K562 (cell line): ENCODE results near the gene MBNL1. TPM values are rescaled to one million over a fixed set of nuclear protein-coding genes. Genes with fewer than 3 reads are reported as not detected.

ENCODE experiments used
- BACH1 ChIP-seq: fragments of 200-800 bp; sonication (Bioruptor generic); IDR thresholded peaks from 2 replicates; pipeline ENCODE4 v1.6.1; 2016; ENCODE audit warnings: missing genetic modification characterization, missing compliant biosample characterization
- BCOR ChIP-seq: fragments of 450-650 bp; IDR thresholded peaks from 2 replicates; pipeline ENCODE4 v1.6.1; 2016
- ELF2 ChIP-seq: fragments of 250-450 bp; sonication (Bioruptor Pico); IDR thresholded peaks from 2 replicates; pipeline ENCODE4 v1.5.0; 2021; ENCODE audit warnings: mild to moderate bottlenecking
- REST ChIP-seq, 2 experiments: fragments of 450-650 bp; formaldehyde crosslinking in 1 of 2; IDR thresholded peaks; 2 replicates each; pipeline versions ENCODE4 v1.4.0 to v1.6.1; 2014 to 2020; ENCODE audit warnings: mild to moderate bottlenecking in 2 of 2, borderline replicate concordance in 1 of 2, low read depth in 1 of 2
- ZNF444 ChIP-seq: fragments of 250-450 bp; sonication (Bioruptor Pico); IDR thresholded peaks from 2 replicates; pipeline ENCODE4 v1.4.0; 2020; ENCODE audit warnings: mild to moderate bottlenecking, moderate library complexity
- polyA plus RNA-seq, 8 experiments: library from polyadenylated mRNA; depleted of rRNA in 4 of 8; stranded (reverse) in 5 of 8; unstranded in 3 of 8; fragments of >200 nt; fragmentation: Nextera tagmentation in 2 of 8; fragmentation: Illumina TruSeq in 1 of 8; extraction: Ambion mirVana in 2 of 8; extraction: Trizol in 1 of 8; gene quantifications; 2 replicates each; pipeline versions ENCODE4 v1.2.1 to v1.2.3, GENCODE V29; 2011 to 2014; ENCODE audit warnings: inconsistent platforms in 1 of 8, missing spikeins in 1 of 8
- total RNA-seq, 7 experiments: library from RNA; depleted of rRNA in 6 of 7; stranded (reverse); fragments of >200 nt in 6 of 7; fragmentation: Illumina TruSeq in 2 of 7; extraction: Trizol in 2 of 7; gene quantifications; 2 replicates each; pipeline versions ENCODE4 v1.2.1 to v1.2.3, GENCODE V29; 2011 to 2021; ENCODE audit warnings: low replicate concordance in 1 of 7

MBNL1 gene
- total and polyA plus RNA-seq, 9 of the 15 experiments (the other 6 are each of a cell fraction or from before 2014, with no cell fraction given), result 70.3 to 243 (median 220) TPM

DNA sequence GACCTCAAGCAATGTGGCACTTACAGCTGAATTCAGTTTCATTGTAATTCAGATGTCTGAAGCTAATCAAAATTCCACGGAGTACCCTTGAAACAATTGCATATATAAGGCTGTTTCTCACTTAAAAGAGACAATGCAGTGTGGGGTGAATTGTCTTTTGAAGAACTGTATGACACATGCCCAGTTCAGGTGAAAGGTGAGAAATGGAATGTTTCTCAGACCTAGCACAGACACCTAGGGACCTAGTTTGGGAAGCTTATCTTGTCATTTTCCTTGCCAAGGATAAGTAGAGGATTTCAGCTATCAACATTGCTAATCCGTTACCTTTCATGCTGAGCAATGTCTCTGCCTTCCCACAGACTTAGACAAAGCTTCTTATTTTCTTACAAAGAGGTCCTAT is 36.3 kb downstream of the MBNL1 start (continued):
- TF ChIP-seq BCOR, result no peak
- no peak for TF ChIP-seq REST (IDR thresholded peaks at IDR 0.05; ENCODE audit: borderline replicate concordance)
- no peak for TF ChIP-seq REST (CRISPR knock-in tag; IDR thresholded peaks at IDR 0.05; ENCODE audit: low read depth)
- TF ChIP-seq ELF2 (CRISPR knock-in tag), result no peak
- TF ChIP-seq ZNF444 (CRISPR knock-in tag), result no peak
- TF ChIP-seq BACH1 (tag), result no peak
